Activated T-cell treated with anti-CD3 and anti-CD28 coated beads, Interleukin-2, amount 50 U/mL, for 4 hours (primary cell): ENCODE data around the gene TK2. TPM values are rescaled to one million over a fixed set of nuclear protein-coding genes. Genes with fewer than 3 reads are reported as not detected.
"Not testable (repeated sequence)": the region's sequence is repeated elsewhere in the genome, so short reads cannot be mapped to it uniquely, and the experiment has no call there.

Source experiments
- ATAC-seq, 2 donors: fragments of 200-7000 bp; cut with Tn5 transposase; one replicate each; pipeline ENCODE4 v1.10.0; 2021
- DNase-seq: peaks from one replicate; pipeline ENCODE4 v3.0.0-alpha.2; 2020
- H3K27me3 Mint-ChIP-seq: one replicate; pipeline ENCODE4 v1.8.0; 2021; ENCODE audit warnings: low read depth, mixed read lengths
- H3K36me3 Mint-ChIP-seq: one replicate; pipeline ENCODE4 v1.8.0; 2022; ENCODE audit warnings: mixed read lengths; ENCODE audit not compliant: insufficient read depth
- H3K4me1 Mint-ChIP-seq: one replicate; pipeline ENCODE4 v1.8.0; 2021; ENCODE audit warnings: low read depth, mixed read lengths
- H3K4me3 Mint-ChIP-seq: one replicate; pipeline ENCODE4 v1.8.0; 2021; ENCODE audit warnings: mild to moderate bottlenecking, moderate library complexity, mixed read lengths
- H3K9me3 Mint-ChIP-seq: one replicate; pipeline ENCODE4 v1.8.0; 2021; ENCODE audit warnings: mixed read lengths
- total RNA-seq, 3 donors: library from RNA; stranded (reverse); gene quantifications; one replicate each; pipeline ENCODE4 v1.2.1, GENCODE V29; 2021

TK2 gene
- total RNA-seq, 3 donors from 2014 or later, result 3.6 to 4.6 (median 3.8) TPM

- DNase-seq, result no peak
- no peak for ATAC-seq
- Mint-ChIP-seq H3K9me3 (no peaks in the 10 kb centered on the region), H3K36me3 (no peaks in the 10 kb centered on the region), H3K4me1 (peaks cover 7% of the 10 kb centered on the region), H3K4me3 (no peak overlapping the region), H3K27me3 (peaks cover 33% of the 10 kb centered on the region)
These were observed 30.8 kb upstream of the TK2 start for GRCh38 chr16:66580605-66581209.

- Mint-ChIP-seq H3K4me1 (peaks cover 7% of the 10 kb centered on the region), H3K27me3 (peaks cover 33% of the 10 kb centered on the region), H3K4me3 (peak within 1 kb of the TSS; percentile 60), H3K9me3 (no peaks in the 10 kb centered on the region), H3K36me3 (no peaks in the 10 kb centered on the region)
- DNase-seq (peak; percentile 18), ATAC-seq (peak; percentile 67 to 72)
These were observed 29.0 kb upstream of the TK2 start, which contains the start of gene CMTM2 for GRCh38 chr16:66578651-66579531. CMTM2 (plus strand) TSS chr16:66579463; CDS start chr16:66579608, 145 bp downstream.

GRCh38 chr16:66576296-66576695 lies 26.4 kb upstream of the TK2 start:
- Mint-ChIP-seq H3K27me3 (peaks cover 33% of the 10 kb centered on the region), H3K9me3 (no peaks in the 10 kb centered on the region), H3K36me3 (no peaks in the 10 kb centered on the region), H3K4me1 (peaks cover 8% of the 10 kb centered on the region), H3K4me3 (no peak overlapping the region)
- ATAC-seq, result no peak
- DNase-seq, result no peak

GRCh38 chr16:66575060-66575459 lies 25.1 kb upstream of the TK2 start:
- Mint-ChIP-seq H3K9me3 (no peaks in the 10 kb centered on the region), H3K4me1 (peaks cover 8% of the 10 kb centered on the region), H3K36me3 (no peaks in the 10 kb centered on the region), H3K4me3 (no peak overlapping the region), H3K27me3 (peaks cover 25% of the 10 kb centered on the region)
- no peak for DNase-seq
- ATAC-seq, result no peak

- H3K36me3 Mint-ChIP-seq, result no peaks in the 10 kb centered on the region
- DNase-seq (no peak), ATAC-seq (no peak)
- no peak overlapping the region for H3K4me3 Mint-ChIP-seq
- H3K9me3 Mint-ChIP-seq, result no peaks in the 10 kb centered on the region
- peaks cover 5% of the 10 kb centered on the region for H3K4me1 Mint-ChIP-seq
- peaks cover 19% of the 10 kb centered on the region for H3K27me3 Mint-ChIP-seq
These were observed 24.6 kb upstream of the TK2 start for GRCh38 chr16:66574531-66574930.

GRCh38 chr16:66574081-66574480 lies 24.2 kb upstream of the TK2 start:
- no peak overlapping the region for H3K4me3 Mint-ChIP-seq
- peaks cover 7% of the 10 kb centered on the region for H3K4me1 Mint-ChIP-seq
- no peaks in the 10 kb centered on the region for H3K9me3 Mint-ChIP-seq
- H3K27me3 Mint-ChIP-seq, result peaks cover 16% of the 10 kb centered on the region
- H3K36me3 Mint-ChIP-seq, result no peaks in the 10 kb centered on the region
- ATAC-seq (no peak), DNase-seq (no peak)

GRCh38 chr16:66572356-66572755 lies 22.4 kb upstream of the TK2 start:
- DNase-seq, result no peak
- Mint-ChIP-seq H3K9me3 (no peaks in the 10 kb centered on the region), H3K36me3 (peaks cover 4% of the 10 kb centered on the region), H3K4me3 (no peak overlapping the region), H3K4me1 (peaks cover 9% of the 10 kb centered on the region), H3K27me3 (peaks cover under 1% of the 10 kb centered on the region)
- ATAC-seq, result no peak

GRCh38 chr16:66569827-66570405 lies 20.0 kb upstream of the TK2 start:
- Mint-ChIP-seq H3K4me3 (no peak overlapping the region), H3K36me3 (peaks cover 16% of the 10 kb centered on the region), H3K27me3 (no peaks in the 10 kb centered on the region), H3K9me3 (no peaks in the 10 kb centered on the region), H3K4me1 (peaks cover 10% of the 10 kb centered on the region)
- DNase-seq, result no peak
- no peak for ATAC-seq

- DNase-seq (no peak), ATAC-seq (no peak)
- no peaks in the 10 kb centered on the region for H3K27me3 Mint-ChIP-seq
- no peak overlapping the region for H3K4me3 Mint-ChIP-seq
- H3K4me1 Mint-ChIP-seq, result peaks cover 13% of the 10 kb centered on the region
- no peaks in the 10 kb centered on the region for H3K9me3 Mint-ChIP-seq
- peaks cover 19% of the 10 kb centered on the region for H3K36me3 Mint-ChIP-seq
These were observed 19.2 kb upstream of the TK2 start for GRCh38 chr16:66569131-66569530.

- no peak overlapping the region for H3K4me3 Mint-ChIP-seq
- peaks cover 20% of the 10 kb centered on the region for H3K4me1 Mint-ChIP-seq
These were observed 18.4 kb upstream of the TK2 start for GRCh38 chr16:66568355-66568754.

GRCh38 chr16:66567270-66567669 lies 17.3 kb upstream of the TK2 start:
- not testable (repeated sequence) for ATAC-seq, DNase-seq, H3K4me3 Mint-ChIP-seq, H3K9me3 Mint-ChIP-seq, H3K27me3 Mint-ChIP-seq
- Mint-ChIP-seq H3K4me1 (peaks cover 29% of the 10 kb centered on the region), H3K36me3 (peaks cover 19% of the 10 kb centered on the region)

More at GRCh38 chr16:66568355-66568754, 18.4 kb upstream of the TK2 start:
- Mint-ChIP-seq H3K9me3 (no peaks in the 10 kb centered on the region), H3K27me3 (no peaks in the 10 kb centered on the region), H3K36me3 (peaks cover 19% of the 10 kb centered on the region)
- DNase-seq, result no peak
- ATAC-seq, result no peak

GRCh38 chr16:66566051-66566901 lies 16.4 kb upstream of the TK2 start, which contains the start of gene CMTM1:
CMTM1 (plus strand) TSS chr16:66566439; CDS start chr16:66566514, 75 bp downstream.
- DNase-seq (no peak), ATAC-seq (no peak)
- H3K27me3 Mint-ChIP-seq, result no peaks in the 10 kb centered on the region
- no peaks in the 10 kb centered on the region for H3K9me3 Mint-ChIP-seq
- H3K36me3 Mint-ChIP-seq, result peaks cover 23% of the 10 kb centered on the region
- peaks cover 38% of the 10 kb centered on the region for H3K4me1 Mint-ChIP-seq
- H3K4me3 Mint-ChIP-seq, result no peak within 1 kb of the TSS

GRCh38 chr16:66563574-66564334 lies 13.8 kb upstream of the TK2 start:
- Mint-ChIP-seq H3K9me3 (no peaks in the 10 kb centered on the region), H3K27me3 (no peaks in the 10 kb centered on the region), H3K4me1 (peaks cover 59% of the 10 kb centered on the region), H3K4me3 (no peak overlapping the region), H3K36me3 (peaks cover 29% of the 10 kb centered on the region)
- ATAC-seq, result peak; percentile 91 to 92
- no peak for DNase-seq
